H1 (cell line): Measurements from ENCODE around the gene TCF7. TPM values are rescaled to one million over a fixed set of nuclear protein-coding genes. Genes with fewer than 3 reads are reported as not detected.

Experiments
- CTCF ChIA-PET: fragments of 300-600 bp; sonication (Branson Sonifier 250); formaldehyde crosslinking; loops from one replicate; lab custom pipeline; 2021; ENCODE audit not compliant: partially characterized antibody; lab: Charles Lee
- POLR2A ChIA-PET: fragments of 300-600 bp; sonication (Branson Sonifier 250); formaldehyde crosslinking; loops from one replicate; lab custom pipeline; 2021; ENCODE audit warnings: inconsistent platforms; ENCODE audit not compliant: partially characterized antibody; lab: Charles Lee
- DNase-seq, 2 experiments: peaks; one replicate each; pipeline versions ENCODE4 v3.0.0 to v3.0.0-alpha.2; 2010 to 2022; ENCODE audit warnings: low spot score in 2 of 2, low read depth in 1 of 2, mixed read lengths in 1 of 2
- FAIRE-seq: peaks from 2 replicates; lab custom pipeline; 2011; peaks lifted over from hg19 to GRCh38; lab: Jason Lieb, UNC
- H2AFZ ChIP-seq: 2 replicates; pipeline ENCODE4 v1.8.1; 2012; ENCODE audit warnings: low read length, inconsistent platforms
- H2AK5ac ChIP-seq: 2 replicates; pipeline ENCODE4 v1.6.1; 2013; ENCODE audit warnings: low read depth, low read length
- H2BK120ac ChIP-seq: replicated peaks from 2 replicates; pipeline ENCODE3; 2013; ENCODE audit warnings: low read depth, low read length, inconsistent platforms
- H2BK12ac ChIP-seq: 2 replicates; pipeline ENCODE4 v1.6.1; 2013; ENCODE audit warnings: low read depth, low read length
- H2BK15ac ChIP-seq: 2 replicates; pipeline ENCODE4 v1.6.1; 2013; ENCODE audit warnings: low read length
- H2BK20ac ChIP-seq: 2 replicates; pipeline ENCODE4 v1.6.1; 2013; ENCODE audit warnings: low read length
- H2BK5ac ChIP-seq: 2 replicates; pipeline ENCODE4 v1.6.1; 2013; ENCODE audit warnings: low read depth, low read length
- H3K14ac ChIP-seq: 2 replicates; pipeline ENCODE4 v1.6.1; 2013; ENCODE audit warnings: inconsistent platforms; ENCODE audit not compliant: insufficient read length
- H3K18ac ChIP-seq: 2 replicates; pipeline ENCODE4 v1.6.1; 2013; ENCODE audit warnings: low read length; ENCODE audit errors: extremely low read depth
- H3K23ac ChIP-seq: 2 replicates; pipeline ENCODE4 v1.6.1; 2013; ENCODE audit warnings: inconsistent platforms; ENCODE audit not compliant: insufficient read length
- H3K23me2 ChIP-seq: 2 replicates; pipeline ENCODE4 v1.6.1; 2013; ENCODE audit warnings: low read depth, low read length
- H3K27ac ChIP-seq: 2 replicates; pipeline ENCODE4 v1.6.1; 2011; ENCODE audit warnings: low read depth, low read length, inconsistent platforms
- H3K27me3 ChIP-seq, 4 experiments: replicated peaks in 1 of 4; 1 replicate in 1 of 4; 2 replicates in 3 of 4; pipeline versions ENCODE4 v1.6.1 to v1.8.1; 2011 to 2013; ENCODE audit warnings: low read length in 3 of 4, mild to moderate bottlenecking in 3 of 4, inconsistent platforms in 2 of 4, mixed read lengths in 2 of 4, moderate library complexity in 1 of 4; ENCODE audit not compliant: control insufficient read depth in 3 of 4, insufficient read depth in 3 of 4; ENCODE audit errors: extremely low read depth in 1 of 4
- H3K36me3 ChIP-seq, 4 experiments: 2 replicates each; pipeline versions ENCODE4 v1.6.1 to v1.8.1; 2011 to 2013; ENCODE audit warnings: mild to moderate bottlenecking in 4 of 4, low read length in 3 of 4, moderate library complexity in 2 of 4, control low read depth in 1 of 4, inconsistent platforms in 1 of 4; ENCODE audit not compliant: insufficient read depth in 4 of 4, control insufficient read depth in 2 of 4
- H3K4ac ChIP-seq: replicated peaks from 2 replicates; pipeline ENCODE3; 2013; ENCODE audit warnings: low read length, low read depth, mixed read lengths, inconsistent platforms; ENCODE audit not compliant: insufficient read length
- H3K4me1 ChIP-seq, 4 experiments: replicated peaks in 1 of 4; 1 replicate in 1 of 4; 2 replicates in 3 of 4; pipeline versions ENCODE4 v1.6.1 to v1.8.1; 2011 to 2013; ENCODE audit warnings: low read length in 3 of 4, inconsistent platforms in 2 of 4, mixed read lengths in 1 of 4; ENCODE audit not compliant: insufficient read depth in 4 of 4, control insufficient read depth in 3 of 4
- H3K4me2 ChIP-seq, 2 experiments: 2 replicates each; pipeline versions ENCODE4 v1.6.1 to v1.8.1; 2011 to 2013; ENCODE audit warnings: low read depth in 2 of 2, low read length in 2 of 2, control low read depth in 1 of 2, inconsistent platforms in 1 of 2, mild to moderate bottlenecking in 1 of 2; ENCODE audit not compliant: insufficient read depth in 1 of 2
- H3K4me3 ChIP-seq, 4 experiments: fragments of 200-600, 300-600 bp in 1 of 4; sonication (generic), shearing (Covaris generic), sonication (Bioruptor Twin) in 1 of 4; 2 replicates each; pipeline versions ENCODE4 v1.5.1 to v1.8.1; 2011 to 2016; ENCODE audit warnings: low read length in 4 of 4, low read depth in 3 of 4, control low read depth in 2 of 4, inconsistent platforms in 2 of 4, mild to moderate bottlenecking in 2 of 4, mixed read lengths in 1 of 4, moderate library complexity in 1 of 4; ENCODE audit not compliant: insufficient read depth in 2 of 4; ENCODE audit errors: extremely low read depth in 1 of 4
- H3K56ac ChIP-seq: replicated peaks from 2 replicates; pipeline ENCODE3; 2013; ENCODE audit warnings: low read depth, mild to moderate bottlenecking, mixed read lengths, low read length, inconsistent platforms; ENCODE audit not compliant: insufficient read length
- H3K79me1 ChIP-seq: 2 replicates; pipeline ENCODE4 v1.6.1; 2013; ENCODE audit warnings: low read depth, low read length, control low read depth
- H3K79me2 ChIP-seq, 2 experiments: 2 replicates each; pipeline versions ENCODE4 v1.6.1 to v1.8.1; 2012 to 2013; ENCODE audit warnings: low read length in 2 of 2, mild to moderate bottlenecking in 2 of 2, inconsistent platforms in 1 of 2; ENCODE audit not compliant: insufficient read depth in 2 of 2, control insufficient read depth in 1 of 2
- H3K9ac ChIP-seq, 4 experiments: replicated peaks in 1 of 4; 1 replicate in 1 of 4; 2 replicates in 3 of 4; pipeline versions ENCODE4 v1.6.1 to v1.8.1; 2011 to 2013; ENCODE audit warnings: low read depth in 3 of 4, low read length in 3 of 4, control low read depth in 2 of 4, mild to moderate bottlenecking in 2 of 4, moderate library complexity in 2 of 4, inconsistent platforms in 1 of 4; ENCODE audit errors: extremely low read depth in 1 of 4
- H3K9me3 ChIP-seq, 2 experiments: 2 replicates each; pipeline versions ENCODE4 v1.6.1 to v1.8.1; 2012 to 2013; ENCODE audit warnings: mild to moderate bottlenecking in 2 of 2, moderate library complexity in 2 of 2, control low read depth in 1 of 2, inconsistent platforms in 1 of 2, low read depth in 1 of 2, low read length in 1 of 2, mixed read lengths in 1 of 2; ENCODE audit not compliant: insufficient read depth in 2 of 2
- H4K20me1 ChIP-seq, 2 experiments: replicated peaks in 1 of 2; 2 replicates each; pipeline versions ENCODE3 to v1.8.1; 2011 to 2013; ENCODE audit warnings: inconsistent platforms in 2 of 2, low read length in 2 of 2, mild to moderate bottlenecking in 1 of 2; ENCODE audit not compliant: insufficient read depth in 2 of 2, control insufficient read depth in 1 of 2
- H4K5ac ChIP-seq: 2 replicates; pipeline ENCODE4 v1.6.1; 2013; ENCODE audit warnings: low read length, low read depth, mixed read lengths, inconsistent platforms; ENCODE audit not compliant: insufficient read length
- H4K8ac ChIP-seq: 2 replicates; pipeline ENCODE4 v1.8.0; 2013; ENCODE audit warnings: mild to moderate bottlenecking, moderate library complexity, low read length, inconsistent platforms; ENCODE audit not compliant: insufficient read depth; ENCODE audit errors: extremely low read depth
- H4K91ac ChIP-seq: replicated peaks from 2 replicates; pipeline ENCODE3; 2013; ENCODE audit warnings: low read length, mixed read lengths, inconsistent platforms; ENCODE audit not compliant: insufficient read length
- ATF3 ChIP-seq: IDR thresholded peaks from 2 replicates; pipeline ENCODE4 v1.6.1; 2011; ENCODE audit warnings: low read depth, mild to moderate bottlenecking, low read length; ENCODE audit not compliant: insufficient read depth
- NRF1 ChIP-seq: IDR thresholded peaks from 2 replicates; pipeline ENCODE4 v1.6.1; 2011; ENCODE audit warnings: mild to moderate bottlenecking, low read depth, low read length, improper control_type of control experiment
- SIN3A ChIP-seq, 2 experiments: IDR thresholded peaks in 1 of 2; conservative IDR thresholded peaks in 1 of 2; 2 replicates each; pipeline ENCODE4 v1.6.1; 2011 to 2012; ENCODE audit warnings: low read length in 2 of 2, improper control_type of control experiment in 1 of 2, low read depth in 1 of 2, mild to moderate bottlenecking in 1 of 2
- SP1 ChIP-seq: IDR thresholded peaks from 2 replicates; pipeline ENCODE4 v1.6.1; 2011; ENCODE audit warnings: low read depth, low read length
- USF2 ChIP-seq: IDR thresholded peaks from 2 replicates; pipeline ENCODE4 v1.6.1; 2011; ENCODE audit warnings: low read length, improper control_type of control experiment
- WGBS, 2 experiments: shearing (Covaris generic) in 1 of 2; methylation state at CpG; one replicate each; pipeline versions ENCODE4 v1.1.6 to v1.1.7; 2013 to 2015; ENCODE audit warnings: low lambda C conversion rate in 2 of 2, mixed read lengths in 2 of 2, inconsistent platforms in 1 of 2, low coverage in 1 of 2, missing lambda C conversion rate in 1 of 2; ENCODE audit not compliant: insufficient replicate concordance in 2 of 2, insufficient coverage in 1 of 2, insufficient read length in 1 of 2; ENCODE audit errors: extremely low coverage in 1 of 2, missing lambda C conversion rate in 1 of 2; 5-methylcytosine and 5-hydroxymethylcytosine counted together
- polyA plus RNA-seq, 7 experiments: library from polyadenylated mRNA; depleted of rRNA in 3 of 7; stranded (reverse) in 5 of 7; unstranded in 2 of 7; fragments of >200 nt in 5 of 7; fragments of 200-250 nt in 2 of 7; gene quantifications; 1 replicate in 5 of 7; 2 replicates in 1 of 7; 4 replicates in 1 of 7; pipeline versions ENCODE4 v1.2.1 to v1.2.3, GENCODE V29; 2011 to 2013; ENCODE audit warnings: missing spikeins in 2 of 7, mixed read lengths in 2 of 7
- total RNA-seq: library from RNA; stranded (reverse); fragmentation: NEBNext Ultra II Directional; extraction: Animal tissue kit (Norgen Biotek cat#: 25700); gene quantifications from 2 replicates; pipeline ENCODE4 v1.2.1, GENCODE V29; 2021

Gene TCF7
- total and polyA plus RNA-seq, 2 of the 8 experiments (the other 6 are each of a cell fraction or from before 2014, with no cell fraction given), result 4.7 to 8.5 TPM

- H3K23ac ChIP-seq, result no peak overlapping the region
- no peak overlapping the region for H3K4ac ChIP-seq
- no peaks in the 10 kb centered on the region for H3K9me3 ChIP-seq
- H3K9ac ChIP-seq, result no peak overlapping the region
- no peaks in the 10 kb centered on the region for H3K23me2 ChIP-seq
- FAIRE-seq (no peak), DNase-seq (no peak)
- H3K4me1 ChIP-seq, result peaks cover 0 to 6% (median 1%) of the 10 kb centered on the region in 4 experiments; a peak in 4 of 7 replicates
- H3K56ac ChIP-seq, result no peak overlapping the region
- H3K27ac ChIP-seq, result no peak overlapping the region
- ChIA-PET POLR2A (interaction anchor here (0.5 to 1.0 kb wide), 2 partner anchors 15 to 37 kb away, joined by 3 read pairs; no protein-coding TSS in a partner anchor), CTCF (interaction anchor here (1.0 to 4.9 kb wide), 8 partner anchors 10 to 62 kb away, joined by 3 to 30 read pairs (median 4); no protein-coding TSS in a partner anchor)
- no peak overlapping the region for H2AK5ac ChIP-seq
- no peak overlapping the region for H3K4me2 ChIP-seq
- H3K79me2 ChIP-seq, result no peaks in the 10 kb centered on the region
- no peak overlapping the region for H4K8ac ChIP-seq
- peaks cover 0 to 2% (median 0%) of the 10 kb centered on the region in 4 experiments; a peak in 1 of 7 replicates for H3K27me3 ChIP-seq
- H4K5ac ChIP-seq, result no peak overlapping the region
- no peak overlapping the region for H3K18ac ChIP-seq
- TF ChIP-seq SP1 (no peak), ATF3 (no peak), USF2 (no peak), NRF1 (no peak), SIN3A (conservative IDR thresholded peaks at IDR 0.05 in 1 of 2, IDR thresholded peaks at IDR 0.05 in 1 of 2; ENCODE audit: low read depth in 1 of 2, low read length in 2 of 2) (no peak)
- no peaks in the 10 kb centered on the region for H3K36me3 ChIP-seq
- H4K20me1 ChIP-seq, result no peaks in the 10 kb centered on the region
- no peaks in the 10 kb centered on the region for H3K79me1 ChIP-seq
- H2BK15ac ChIP-seq, result no peak overlapping the region
- 47% methylated on average over 2 of the region's 2 CpGs; no CpG with 5 or more reads in 1 of the 2 experiments for WGBS, 2 experiments
- H3K4me3 ChIP-seq, result no peak overlapping the region
- no peak overlapping the region for H4K91ac ChIP-seq
- H2AFZ ChIP-seq, result no peak overlapping the region
- no peak overlapping the region for H2BK20ac ChIP-seq
- H3K14ac ChIP-seq, result no peak overlapping the region
- no peak overlapping the region for H2BK120ac ChIP-seq
- no peak overlapping the region for H2BK5ac ChIP-seq
- no peak overlapping the region for H2BK12ac ChIP-seq
These were observed 29.9 kb upstream of the TCF7 start for GRCh38 chr5:134084570-134084969.
